ENCODE data around the gene ITGA1.

DNA sequence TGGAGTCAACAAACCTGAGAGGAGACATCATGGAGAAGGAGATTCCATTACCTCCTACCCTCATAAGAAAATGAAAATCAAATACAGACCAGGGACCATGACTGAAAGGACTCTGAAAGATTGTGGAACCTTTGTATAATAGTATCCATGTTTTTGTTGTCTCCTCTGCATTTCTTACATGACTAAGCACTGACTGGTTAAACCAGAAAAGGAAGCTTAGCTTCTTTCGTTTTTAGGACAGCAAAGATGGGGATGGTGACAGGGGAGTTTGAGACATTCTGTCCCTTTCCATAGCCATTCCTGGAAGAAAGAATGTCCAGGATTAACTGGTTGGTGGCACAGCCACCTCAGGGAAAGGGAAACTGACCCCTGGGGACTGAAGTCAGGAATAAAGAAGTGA, 22.2 kb downstream of the ITGA1 start:
- TF ChIP-seq, protein P1, sequence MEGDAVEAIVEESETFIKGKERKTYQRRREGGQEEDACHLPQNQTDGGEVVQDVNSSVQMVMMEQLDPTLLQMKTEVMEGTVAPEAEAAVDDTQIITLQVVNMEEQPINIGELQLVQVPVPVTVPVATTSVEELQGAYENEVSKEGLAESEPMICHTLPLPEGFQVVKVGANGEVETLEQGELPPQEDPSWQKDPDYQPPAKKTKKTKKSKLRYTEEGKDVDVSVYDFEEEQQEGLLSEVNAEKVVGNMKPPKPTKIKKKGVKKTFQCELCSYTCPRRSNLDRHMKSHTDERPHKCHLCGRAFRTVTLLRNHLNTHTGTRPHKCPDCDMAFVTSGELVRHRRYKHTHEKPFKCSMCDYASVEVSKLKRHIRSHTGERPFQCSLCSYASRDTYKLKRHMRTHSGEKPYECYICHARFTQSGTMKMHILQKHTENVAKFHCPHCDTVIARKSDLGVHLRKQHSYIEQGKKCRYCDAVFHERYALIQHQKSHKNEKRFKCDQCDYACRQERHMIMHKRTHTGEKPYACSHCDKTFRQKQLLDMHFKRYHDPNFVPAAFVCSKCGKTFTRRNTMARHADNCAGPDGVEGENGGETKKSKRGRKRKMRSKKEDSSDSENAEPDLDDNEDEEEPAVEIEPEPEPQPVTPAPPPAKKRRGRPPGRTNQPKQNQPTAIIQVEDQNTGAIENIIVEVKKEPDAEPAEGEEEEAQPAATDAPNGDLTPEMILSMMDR (conservative IDR thresholded peaks at IDR 0.05), result no peak
- no peak for TF ChIP-seq ZFX (IDR thresholded peaks at IDR 0.05)
